A549 treated with CORT108297 at 1 μM for 4 hours (cell line): ENCODE data around the gene SPON1. TPM values are rescaled to one million over a fixed set of nuclear protein-coding genes. Genes with fewer than 3 reads are reported as not detected.

ENCODE experiments used
- total RNA-seq: library from RNA; stranded (reverse); fragments of 200-300 nt; extraction: Qiagen RNA extraction; gene quantifications from 5 replicates; pipeline ENCODE4 v1.2.3, GENCODE V29; 2022

Gene SPON1
- total RNA-seq, result 0.08 TPM in 1 of 5 replicates, not detected in the others

GRCh38 chr11:13962562-13963168 lies at the start of gene SPON1:
TSS of gene SPON1 (plus strand) at chr11:13962723. CDS start at chr11:13962905, 182 bp downstream.

